HG03378 (cell line): ENCODE results near the gene RPS6KA2.

Experiments used
- ATAC-seq: cut with Tn5 transposase; IDR thresholded peaks from one replicate; pipeline ENCODE4 v1.9.1; 2021; ENCODE audit warnings: mild to moderate bottlenecking, moderate library complexity; ENCODE audit not compliant: unreplicated experiment

The RPS6KA2 gene

DNA sequence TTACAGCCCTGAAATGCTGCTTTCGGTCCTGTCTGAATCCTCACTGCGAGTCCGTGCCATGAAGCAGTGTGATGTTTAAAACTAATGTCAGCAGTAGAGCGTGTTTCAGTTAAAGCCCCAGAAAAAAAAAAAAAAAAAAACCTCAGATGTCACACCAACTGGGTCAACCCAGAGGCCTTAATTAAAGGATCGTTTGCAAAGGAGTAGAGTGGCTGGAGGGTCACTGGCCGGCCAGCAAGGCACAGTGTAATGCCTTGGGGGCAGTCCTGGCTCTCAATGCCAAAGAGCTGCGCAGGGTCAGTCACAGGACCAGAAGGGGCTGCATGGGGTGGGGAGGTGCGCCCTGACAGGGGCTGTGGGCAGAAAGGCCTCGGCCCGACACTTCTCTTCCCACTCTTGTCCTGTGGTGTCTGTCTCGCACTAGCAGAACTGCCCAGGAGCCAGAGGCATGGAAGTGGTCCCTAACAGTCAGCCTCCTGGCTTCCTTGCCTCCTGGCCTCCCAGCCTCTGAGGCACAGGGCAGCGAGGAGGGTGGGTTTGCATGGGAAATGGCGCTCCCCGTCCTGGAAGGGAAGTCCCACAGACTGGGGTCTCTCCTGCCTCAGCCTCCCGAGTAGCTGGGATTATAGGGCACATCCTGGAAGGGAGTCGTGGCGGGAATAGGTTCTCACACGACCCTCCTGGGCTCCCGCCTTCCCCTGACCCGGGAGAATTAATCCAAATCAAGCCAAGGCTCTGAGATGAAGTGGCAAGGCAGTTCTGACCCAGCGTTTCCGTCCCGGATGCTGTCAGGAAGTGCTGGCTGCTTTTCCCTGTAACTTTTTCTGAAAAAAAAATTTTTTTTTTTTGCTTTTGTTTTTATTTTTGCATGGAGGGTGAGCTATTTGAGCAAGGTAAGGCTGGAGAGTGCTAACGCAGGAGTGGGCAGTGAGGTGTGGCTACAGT lies 190.6 kb downstream of the RPS6KA2 start:
- no peak for ATAC-seq

DNA sequence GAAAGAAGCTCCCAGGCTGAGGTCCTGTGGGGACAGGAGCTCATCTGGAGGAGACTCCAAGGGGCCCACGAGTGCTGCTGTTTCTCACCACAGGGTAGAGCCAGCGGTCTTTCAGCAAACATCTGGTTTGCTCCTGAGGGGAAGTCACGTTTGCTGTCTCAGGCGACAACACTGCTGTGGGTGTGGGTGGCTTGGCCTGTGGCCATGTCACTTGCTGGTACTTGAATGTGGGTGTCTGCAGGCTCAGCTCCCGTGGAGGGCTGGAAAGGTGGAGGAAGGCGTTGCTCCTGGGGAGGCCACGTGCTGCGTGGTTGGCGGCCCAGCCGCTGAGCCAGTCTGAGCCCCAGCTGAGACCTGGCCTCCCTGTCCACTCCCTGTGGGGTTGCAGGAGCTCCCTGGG lies 191.5 kb downstream of the RPS6KA2 start:
- peak; percentile 59 for ATAC-seq

DNA sequence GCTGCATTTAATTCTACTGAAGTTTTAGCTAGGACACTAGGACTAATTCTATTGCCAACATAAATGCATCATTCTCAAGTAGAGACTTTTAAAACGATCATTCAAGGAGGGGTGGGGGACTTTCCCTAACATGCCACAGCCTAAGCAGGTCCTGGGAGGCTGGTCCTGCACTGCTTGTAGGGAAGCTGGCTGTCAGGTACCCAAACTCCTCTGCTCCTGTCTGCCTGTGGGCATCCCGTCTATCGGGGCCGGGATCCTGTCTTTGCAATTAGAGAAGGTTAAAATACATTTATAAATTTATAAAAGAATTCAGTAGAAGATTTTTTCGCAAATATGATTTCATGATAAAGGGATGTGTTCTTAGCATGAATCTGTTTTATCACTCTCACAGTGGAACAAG lies 192.7 kb downstream of the RPS6KA2 start:
- no peak for ATAC-seq

DNA sequence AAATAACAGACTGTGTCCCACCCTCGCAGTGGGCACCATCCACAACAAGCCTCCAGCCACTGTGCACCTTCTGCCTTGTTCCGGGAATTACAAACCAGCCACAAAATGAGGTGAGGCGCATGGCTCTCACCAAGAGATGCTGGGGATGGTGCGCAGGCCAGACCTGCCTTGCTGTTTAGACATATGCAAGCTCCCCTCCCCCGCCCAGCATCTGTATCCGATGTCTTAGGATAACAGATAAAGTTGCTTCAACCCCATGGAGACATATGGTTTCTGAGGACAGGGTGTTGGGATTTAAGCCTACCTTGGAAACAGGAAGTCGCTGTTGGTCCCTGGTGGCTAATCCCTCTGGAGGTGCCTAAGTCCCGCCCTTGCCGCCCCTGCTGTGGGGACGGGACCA lies 194.0 kb downstream of the RPS6KA2 start:
- no peak for ATAC-seq

DNA sequence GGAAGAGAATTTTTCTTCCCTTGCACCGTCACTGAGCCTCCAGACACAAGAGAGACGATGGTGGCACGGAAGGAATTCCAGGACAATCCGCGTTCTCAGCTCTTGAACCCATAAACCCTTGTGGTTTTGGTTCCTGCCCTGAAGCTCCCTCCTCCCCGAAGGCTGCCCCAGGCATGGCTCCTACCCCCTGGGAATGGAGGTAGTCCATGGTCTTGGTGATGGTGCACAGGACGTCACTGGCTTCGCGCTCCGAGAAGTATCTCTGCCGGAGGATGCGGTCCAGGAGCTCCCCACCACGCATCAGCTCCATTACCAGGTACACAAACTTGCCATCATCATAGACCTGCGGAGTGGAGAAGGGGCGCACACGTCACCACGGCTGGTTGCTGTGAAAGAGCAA lies 196.8 kb downstream of the RPS6KA2 start:
- no peak for ATAC-seq

DNA sequence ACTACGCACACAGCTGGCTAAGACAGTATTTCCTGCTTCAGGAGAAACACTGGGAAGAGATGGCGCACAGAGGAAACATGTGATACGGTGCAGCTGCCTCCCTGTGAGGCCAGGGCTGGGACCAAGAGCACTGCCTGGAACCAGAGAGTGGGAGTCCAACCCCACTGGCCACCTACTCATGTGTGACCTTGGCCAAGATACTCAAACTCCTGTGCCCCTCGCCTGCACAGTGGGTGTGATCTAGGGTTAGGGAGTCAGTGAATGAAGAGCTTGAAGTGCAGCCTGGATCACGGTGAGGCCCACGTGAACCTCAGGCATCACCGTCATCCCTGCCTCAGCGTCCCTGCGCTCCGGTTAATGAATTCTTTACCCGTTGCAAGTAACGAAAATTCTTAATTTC lies 202.6 kb downstream of the RPS6KA2 start:
- ATAC-seq = no peak

DNA sequence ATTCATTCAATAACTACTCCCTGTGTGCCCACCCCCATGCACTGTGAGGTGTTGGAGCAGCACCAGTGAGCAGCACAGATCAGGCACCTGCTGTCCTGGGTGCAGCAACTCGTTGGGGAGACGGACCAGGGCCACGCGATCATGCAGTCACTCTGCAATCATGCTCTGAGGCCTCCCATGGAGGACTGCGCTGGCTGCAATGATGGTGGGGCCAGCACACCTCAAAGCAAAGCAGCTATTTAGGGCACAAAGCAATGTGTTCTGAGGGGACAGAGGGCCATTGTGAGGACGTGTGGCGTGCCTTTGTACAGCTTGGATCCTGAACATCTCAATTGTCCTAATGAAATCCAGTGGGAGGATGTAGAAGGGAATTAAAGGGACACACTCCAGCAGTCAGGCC lies 203.3 kb downstream of the RPS6KA2 start:
- ATAC-seq = no peak

DNA sequence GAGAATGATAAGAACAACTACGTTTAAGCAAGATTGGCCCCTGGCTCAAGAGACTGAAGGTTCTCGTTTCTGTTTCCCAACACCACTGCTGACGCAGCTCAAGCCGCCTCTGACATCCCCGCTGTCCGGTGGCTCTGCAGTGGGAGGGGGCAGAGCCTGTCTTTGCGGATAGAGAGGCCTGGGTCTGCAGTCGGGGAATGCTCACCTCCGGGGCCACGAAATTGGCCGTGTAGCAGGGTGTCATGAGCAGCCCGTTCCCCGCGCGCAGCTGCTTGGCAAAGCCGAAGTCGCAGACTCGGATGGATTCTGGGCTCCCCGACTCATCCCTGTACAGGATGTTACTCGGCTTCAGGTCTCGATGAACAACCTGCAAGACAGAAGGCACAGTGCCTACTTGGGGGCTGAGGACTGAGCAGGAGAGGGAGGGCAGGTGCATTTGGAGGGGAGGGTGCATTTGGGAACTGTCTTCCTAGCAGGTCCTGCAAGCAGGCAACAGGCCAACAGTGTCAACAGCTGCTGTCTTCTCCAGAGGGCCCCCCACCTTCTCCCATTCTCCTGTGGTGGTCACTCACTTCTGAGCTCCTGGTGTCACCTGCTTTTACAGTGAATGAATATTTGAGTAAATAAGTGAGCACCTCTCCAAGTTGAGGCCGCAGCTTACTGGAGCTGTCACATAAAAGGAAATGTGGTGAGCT lies 203.9 kb downstream of the RPS6KA2 start:
- ATAC-seq = no peak

DNA sequence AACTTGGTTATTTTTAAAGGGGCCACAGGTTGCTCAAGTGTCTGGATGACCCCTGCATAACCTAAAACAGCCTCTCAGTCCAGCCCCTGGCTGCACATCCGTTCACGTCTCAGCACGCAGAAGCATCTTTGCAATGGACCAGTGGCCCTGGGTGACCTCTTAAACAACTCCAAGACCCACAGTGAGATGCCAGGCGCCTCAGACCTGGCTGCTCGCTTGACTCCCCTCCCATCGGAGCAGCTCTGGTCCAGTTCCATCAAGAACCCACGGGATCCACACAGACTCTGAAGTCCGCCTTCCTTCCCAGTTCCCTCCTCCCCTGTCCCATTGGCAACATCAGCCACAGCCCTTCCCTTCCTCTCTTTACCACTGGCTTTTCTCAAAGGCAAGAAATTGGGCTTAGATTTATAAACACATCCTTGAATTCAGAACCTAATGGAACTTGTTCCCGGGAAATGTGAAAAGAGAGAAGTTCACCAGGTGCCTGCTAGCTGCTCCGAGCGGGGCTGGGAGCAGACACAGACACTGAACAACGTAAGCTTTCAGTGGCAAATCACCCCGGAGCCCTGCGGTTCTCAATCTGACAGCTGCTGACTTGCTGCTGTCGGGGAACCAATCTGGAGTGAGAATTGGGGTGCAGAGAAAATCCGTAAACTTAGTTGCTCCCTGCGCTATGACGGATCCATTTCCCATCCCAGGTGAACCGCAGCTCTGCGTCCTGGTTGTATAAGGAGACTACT lies 204.7 kb downstream of the RPS6KA2 start:
- ATAC-seq = no peak

DNA sequence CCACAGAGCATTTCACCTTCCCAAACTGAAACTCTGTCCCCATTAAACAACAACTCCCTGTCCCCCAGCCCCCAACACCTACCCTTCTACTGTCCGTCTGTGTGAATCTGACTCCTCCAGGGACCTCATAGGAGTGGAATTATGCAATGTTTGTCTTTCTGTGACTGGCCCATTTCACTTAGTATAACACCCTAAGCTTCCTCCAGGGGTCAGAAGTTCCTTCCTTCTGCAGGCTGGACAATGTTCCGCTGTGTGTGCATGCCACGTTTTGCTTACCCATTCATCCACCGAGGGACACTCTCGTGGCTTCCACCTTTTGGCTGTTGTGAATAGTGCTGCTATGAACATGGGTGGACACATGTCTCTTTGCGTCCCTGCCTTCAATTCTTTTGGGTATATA lies 206.7 kb downstream of the RPS6KA2 start:
- no peak for ATAC-seq

DNA sequence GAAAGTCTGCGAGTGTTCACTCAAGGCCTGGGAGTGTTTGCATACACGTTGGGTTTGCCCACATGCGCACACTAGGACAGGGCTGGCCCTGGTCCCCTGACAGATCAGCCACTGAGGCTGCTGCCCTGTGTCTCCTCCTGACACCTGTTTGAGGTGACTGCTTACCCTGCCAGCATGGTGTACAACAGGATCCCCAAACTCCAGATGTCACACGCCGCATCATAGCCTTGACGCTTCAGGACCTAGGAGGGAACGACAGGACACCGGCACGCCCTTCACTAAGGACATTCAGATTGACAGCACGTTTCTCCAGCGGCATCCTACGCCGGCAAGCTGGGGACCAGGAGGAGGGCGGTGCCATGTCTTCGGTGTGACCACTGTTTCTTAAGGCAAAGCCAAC lies 207.3 kb downstream of the RPS6KA2 start:
- ATAC-seq = no peak

DNA sequence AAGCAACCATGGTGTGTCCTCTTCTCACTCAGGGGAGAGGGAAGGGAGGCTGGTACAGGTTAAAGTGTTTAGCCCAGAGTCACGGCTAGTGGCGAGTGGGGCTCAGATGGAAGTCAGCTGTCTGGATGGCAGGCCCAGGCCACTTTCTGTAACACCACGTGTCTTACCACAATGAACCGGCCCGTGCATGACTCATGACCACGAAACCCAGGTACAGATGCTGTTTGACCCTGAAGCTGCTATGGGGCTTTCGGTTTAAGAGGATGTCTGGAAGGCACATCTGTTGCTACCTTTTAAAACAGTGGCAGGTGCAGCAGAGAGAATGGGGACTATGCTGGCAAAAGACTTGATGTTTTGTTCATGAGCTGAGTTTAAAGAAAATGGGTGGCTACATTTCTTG lies 207.8 kb downstream of the RPS6KA2 start:
- ATAC-seq = peak; percentile 93

DNA sequence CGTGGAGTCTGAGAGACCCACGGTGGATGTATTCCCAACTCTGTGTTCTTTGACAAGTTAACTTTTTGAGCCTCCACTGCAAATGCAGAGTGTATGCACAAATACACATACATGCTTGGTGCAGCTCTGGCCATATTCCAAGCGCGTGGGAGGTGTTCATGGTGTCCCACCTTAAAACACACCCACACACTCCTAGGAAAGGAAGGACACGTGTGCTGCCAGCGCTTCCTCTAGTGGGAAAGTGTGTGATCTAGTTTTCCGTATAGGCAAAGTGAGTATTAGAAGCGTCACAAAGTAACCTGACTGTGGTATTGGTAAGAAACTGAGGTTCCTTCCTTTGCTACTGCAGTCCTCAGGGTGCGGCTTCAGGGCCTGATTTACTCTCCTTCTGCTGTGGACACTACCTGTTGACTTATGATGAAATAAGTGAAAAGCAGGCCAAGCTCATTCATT lies 208.3 kb downstream of the RPS6KA2 start:
- no peak for ATAC-seq

DNA sequence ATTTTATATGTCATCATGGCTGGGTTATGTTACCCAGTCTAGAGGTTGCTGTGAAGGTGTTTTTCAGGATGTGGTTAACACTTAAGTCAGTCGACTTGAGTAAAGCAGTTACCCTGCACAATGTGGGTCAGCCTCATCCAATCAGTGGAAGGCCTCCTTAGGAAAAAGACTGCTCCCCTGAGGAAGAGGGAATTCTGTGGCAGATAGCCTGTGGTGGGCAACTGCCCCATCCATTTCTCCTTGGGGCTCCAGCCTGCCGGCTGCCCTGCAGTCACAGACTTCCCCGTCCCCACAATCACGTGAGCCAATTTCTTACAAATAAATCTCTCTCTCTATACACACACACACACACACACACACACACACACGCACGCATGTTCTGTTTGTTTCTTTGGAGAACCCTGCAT lies 209.8 kb downstream of the RPS6KA2 start:
- ATAC-seq = peak; percentile 65

DNA sequence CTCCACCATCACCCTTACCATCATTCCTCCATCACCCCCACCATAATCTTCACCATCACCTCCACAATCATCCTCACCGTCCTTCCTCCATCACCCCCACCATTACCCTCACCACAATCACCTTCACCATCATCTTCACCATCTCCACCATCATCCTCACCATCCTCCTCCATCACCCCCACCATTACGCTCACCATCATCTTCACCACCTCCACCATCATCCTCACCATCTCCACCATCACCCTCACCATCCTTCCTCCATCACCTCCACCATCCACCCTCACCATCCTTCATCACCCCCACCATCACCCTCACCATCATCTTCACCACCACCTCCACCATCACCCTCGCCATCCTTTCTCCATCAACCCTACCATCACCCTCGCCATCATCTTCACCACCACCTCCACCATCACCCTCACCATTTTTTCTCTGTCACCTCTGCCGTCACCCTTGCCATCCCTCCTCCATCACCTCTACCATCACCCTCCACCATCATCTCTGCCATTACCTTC lies 211.2 kb downstream of the RPS6KA2 start:
- no peak for ATAC-seq

DNA sequence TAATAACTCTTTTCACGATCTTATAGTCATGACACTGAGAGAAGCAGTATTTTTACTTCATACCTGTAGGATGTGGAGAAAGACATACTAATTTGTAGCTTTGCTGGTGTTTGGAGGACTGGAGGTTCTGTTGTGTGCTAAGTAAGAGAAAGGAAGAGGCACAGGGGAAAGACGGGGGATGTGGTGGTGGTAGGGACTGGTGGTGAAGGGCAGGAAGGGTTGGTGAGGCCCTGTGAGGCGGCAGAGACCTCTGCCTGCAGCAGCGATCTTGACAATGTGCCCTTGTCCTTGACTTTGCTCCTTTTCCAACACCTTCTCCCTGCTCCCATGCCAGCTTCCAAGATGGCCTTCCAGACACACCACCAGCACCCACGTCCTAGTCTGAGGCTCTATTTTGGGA lies 211.7 kb downstream of the RPS6KA2 start:
- no peak for ATAC-seq

DNA sequence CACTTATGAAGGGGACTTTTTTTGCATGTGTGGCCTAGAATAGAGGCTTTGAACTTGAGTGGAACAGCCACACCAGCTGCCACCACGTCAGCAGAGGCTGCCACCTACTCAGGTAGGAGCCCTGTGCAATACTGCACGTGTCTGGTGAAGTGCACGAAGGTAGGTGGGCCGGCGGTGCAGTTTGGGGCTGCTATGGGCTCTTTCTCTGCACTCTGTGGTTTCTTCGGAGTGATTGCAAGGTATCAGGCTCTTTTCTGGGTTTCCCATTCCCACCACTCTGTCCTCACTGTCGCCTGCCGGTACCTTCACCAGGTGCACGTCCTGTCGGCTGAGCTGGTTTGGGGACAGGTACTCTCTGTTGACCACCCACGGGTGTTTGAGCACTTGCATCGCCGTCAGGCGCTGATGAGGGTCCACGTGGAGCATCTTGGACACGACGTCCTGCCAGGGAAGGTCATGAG lies 213.5 kb downstream of the RPS6KA2 start:
- no peak for ATAC-seq

DNA sequence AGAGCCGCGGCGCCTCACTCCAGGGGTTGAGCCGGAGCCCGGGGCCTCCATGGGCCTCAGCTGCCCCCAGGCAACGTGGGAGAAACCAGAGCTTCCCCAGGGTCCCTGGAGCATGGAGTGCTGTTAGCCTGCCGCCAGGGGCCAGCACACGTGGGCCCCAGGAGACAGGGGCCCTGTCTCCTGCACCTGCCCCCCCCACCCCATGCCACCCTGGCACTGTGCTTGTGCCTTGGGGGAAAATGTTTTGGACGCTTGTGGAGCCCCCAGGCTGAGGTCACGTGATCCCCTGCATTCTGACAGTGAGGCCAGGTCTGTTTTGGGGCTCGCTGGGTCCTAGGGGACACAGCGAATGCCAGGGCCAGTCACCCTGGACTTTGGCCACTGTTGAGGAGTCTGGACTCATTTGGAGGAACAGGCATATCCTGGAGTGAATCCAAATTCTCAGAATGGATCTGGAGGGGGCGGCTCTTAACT lies 214.1 kb downstream of the RPS6KA2 start:
- ATAC-seq = no peak

DNA sequence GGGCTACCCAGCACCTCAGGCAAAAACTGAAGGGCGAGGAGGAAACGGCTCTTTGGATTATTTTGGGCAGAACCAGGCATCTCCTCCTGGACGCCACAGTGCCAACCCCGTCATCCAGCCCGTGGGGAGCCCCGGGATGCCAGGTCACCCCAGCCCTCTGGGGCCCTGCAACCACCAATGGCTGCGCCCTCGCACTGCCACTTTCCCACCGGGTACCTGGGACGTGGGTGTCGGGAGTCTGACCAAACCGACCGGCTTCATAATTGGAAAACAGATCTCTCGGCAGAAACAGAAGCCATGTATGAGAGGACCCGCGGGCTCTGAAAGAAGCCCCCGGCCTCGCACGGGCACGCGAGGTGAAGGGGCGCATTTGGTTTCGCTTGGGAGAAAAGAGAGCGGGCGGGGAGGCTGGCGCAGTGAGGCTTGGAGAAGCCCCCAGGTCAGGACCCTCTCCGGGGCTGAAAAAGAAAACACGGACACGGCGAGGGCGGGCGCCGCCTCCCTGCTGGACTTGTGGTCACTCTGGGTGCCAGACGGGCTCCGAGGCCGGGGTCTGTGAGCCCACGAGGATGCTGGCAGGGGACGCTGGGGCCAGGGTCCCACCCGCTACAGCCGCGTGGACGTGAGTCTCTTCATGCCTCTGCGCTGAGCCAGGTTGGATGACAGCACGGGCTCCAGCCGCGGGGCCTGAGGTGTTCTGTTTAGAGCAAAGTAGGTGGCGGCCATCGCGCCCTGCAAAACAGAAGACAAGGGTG lies 214.7 kb downstream of the RPS6KA2 start:
- no peak for ATAC-seq

DNA sequence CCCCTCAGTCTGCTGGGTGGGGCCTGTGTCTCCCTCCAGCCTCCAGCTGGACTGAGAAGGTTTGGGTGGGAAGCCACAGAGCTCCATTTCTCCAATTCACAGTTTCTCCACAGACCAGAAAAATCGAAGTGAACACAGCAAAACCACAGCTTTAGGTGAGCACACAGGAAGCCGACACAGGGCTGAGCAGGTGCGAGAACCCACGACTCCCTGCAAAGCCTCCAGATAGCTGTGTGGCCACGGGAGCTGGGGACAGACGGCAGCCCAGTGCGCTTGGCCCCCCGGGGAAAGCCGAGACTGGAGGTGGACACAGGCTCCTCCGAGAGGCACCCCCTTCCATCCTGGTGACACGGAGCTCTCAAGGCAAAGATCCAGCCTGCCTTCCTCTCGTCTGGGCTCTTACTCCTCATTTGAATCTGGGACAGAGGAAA lies 215.3 kb downstream of the RPS6KA2 start:
- ATAC-seq = no peak
